Superior temporal gyrus (tissue), 1 donor: ENCODE data around the gene PLN.

Experiments
- DNase-seq: peaks from one replicate; pipeline ENCODE4 v3.0.0-alpha.2; 2016; ENCODE audit errors: extremely low spot score

The PLN gene

DNA sequence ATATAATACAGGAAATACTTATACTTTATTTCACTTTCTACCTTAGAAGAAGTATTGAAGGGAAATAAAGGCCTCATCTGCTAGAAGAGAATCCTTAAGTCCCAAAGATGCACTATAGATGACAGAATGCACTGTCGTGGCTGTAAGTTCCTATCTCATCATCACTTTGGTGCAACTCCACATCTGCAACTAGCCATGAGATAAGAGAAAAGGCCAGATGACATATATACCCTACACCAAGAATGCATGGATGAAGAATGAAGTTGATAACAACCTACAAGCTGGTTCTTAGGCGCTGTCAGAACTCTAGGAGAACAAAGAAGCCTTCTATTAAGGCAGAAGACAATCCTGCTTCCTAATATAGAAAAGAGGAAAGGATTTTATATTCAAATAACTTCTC lies 11.6 kb upstream of the PLN start:
- no peak for DNase-seq

DNA sequence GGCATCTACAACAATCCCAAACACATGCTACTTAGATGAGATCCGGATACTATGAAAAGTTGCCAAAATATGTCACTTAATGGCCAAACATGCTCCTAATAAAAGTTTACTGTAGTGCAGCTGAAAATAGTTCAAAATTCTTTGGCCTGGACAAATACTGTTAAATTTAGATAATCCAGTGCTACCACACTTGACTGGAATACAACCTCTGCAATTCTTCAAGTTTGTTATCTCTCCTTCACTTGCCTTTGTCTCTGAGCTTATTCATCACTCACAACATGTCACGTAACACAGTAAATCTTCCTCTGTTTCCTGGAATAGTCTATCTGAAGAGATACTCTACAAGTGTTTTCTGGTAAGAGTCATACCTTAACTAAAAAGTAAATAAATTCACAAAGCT lies 10.5 kb upstream of the PLN start:
- DNase-seq, result no peak

DNA sequence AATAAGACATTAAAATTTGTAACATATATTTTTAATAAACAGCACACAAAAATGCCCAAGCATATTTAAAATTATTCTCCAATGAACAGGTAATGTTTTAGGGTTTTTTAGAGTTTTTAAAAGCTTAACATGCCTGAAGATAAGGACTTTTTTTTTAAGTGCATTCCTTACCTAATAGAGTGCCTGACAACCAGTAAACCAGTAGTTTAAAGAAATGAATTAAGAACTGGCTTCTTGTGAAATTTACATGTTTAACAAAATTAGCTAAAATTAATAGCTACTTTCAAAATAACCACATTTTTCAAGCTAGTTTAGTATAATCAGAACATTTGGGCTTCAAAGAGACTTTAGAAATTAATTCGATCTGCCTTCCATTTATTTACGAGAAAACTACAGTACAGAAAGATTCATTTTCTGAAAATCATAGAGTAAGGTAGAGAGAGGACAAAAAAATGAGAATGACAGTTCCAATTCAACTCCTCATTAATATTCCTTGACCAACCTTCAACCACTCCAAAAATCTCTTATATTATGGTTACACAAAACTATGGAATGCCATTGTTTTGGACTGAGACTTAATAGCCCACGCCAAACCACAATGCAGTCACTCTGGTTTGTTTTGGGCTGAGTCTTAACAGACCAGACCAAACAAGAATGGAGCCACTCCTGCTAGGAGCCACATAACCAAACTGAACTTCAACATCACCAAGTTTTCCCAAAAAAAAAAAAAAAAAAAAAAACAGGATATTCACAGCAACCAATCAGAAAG lies 5.7 kb upstream of the PLN start:
- DNase-seq, result no peak

DNA sequence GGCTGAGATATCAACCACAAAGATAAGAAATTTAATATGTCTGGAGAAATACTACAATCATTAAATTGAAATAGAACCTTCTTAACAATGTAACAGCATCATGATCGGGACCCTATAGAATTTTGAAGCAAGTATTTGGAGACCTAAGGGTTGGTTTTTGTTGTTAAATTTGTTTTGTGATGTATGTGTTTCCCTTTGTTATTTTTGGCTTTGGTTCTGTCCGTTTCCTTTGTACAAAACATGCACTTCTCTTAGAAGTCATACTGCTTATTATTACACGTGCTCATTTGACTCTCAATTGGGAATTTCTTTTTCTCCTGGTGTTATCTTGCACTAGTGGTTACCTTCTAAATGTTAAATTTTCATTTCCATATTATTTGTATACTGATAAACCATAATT lies 4.0 kb upstream of the PLN start:
- no peak for DNase-seq

DNA sequence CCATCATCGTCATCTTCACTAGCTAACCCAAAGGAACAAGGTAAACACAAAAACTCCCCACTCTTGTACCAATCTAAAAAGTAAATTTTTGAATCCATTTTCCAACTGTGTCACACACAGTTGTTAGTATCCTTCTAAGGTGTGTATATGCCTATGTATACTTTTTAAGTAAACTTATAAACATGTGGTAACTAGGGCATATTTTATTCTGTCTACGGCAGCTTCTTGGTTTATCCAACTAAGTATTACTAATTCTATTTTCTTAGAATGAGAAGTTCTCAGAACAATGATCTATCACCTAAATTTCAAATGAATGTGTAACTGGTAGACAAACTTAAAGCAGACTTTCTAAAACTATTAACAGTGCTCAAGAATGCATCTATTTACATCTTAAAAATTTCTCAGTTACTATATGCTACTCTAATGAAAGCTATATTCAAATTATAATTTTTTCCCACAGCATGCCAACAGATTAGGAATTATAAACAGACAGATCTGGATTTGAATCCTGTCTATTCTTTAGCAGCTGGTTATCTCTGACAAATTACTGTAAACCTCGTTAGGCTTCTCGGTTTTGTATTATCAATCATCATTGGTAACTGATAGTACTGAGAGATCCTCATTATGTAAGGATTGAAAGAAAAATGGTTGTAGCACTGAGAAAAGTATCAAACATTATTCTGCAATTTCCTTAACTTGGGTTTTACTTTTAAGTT lies 1.8 kb upstream of the PLN start:
- no peak for DNase-seq

DNA sequence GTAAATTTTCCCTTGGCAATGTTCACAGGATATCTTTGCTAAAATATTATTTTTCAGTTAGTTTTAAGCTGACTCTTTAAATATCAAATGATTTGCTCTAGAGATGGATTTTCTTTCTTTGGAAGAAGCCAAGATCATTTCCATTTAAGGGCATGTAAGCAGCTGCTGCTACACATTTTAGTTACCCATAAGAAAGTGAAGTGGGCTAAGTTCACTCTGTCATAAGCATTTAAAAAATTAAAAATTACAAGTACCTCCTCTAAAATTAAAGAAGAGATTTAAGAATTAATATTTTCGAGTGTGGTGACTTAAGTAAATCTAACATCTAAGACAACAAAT lies 1.2 kb upstream of the PLN start:
- DNase-seq, result no peak

GRCh38 chr6:118548613-118549012 lies 517 bp downstream of the PLN start:
- DNase-seq, result no peak

DNA sequence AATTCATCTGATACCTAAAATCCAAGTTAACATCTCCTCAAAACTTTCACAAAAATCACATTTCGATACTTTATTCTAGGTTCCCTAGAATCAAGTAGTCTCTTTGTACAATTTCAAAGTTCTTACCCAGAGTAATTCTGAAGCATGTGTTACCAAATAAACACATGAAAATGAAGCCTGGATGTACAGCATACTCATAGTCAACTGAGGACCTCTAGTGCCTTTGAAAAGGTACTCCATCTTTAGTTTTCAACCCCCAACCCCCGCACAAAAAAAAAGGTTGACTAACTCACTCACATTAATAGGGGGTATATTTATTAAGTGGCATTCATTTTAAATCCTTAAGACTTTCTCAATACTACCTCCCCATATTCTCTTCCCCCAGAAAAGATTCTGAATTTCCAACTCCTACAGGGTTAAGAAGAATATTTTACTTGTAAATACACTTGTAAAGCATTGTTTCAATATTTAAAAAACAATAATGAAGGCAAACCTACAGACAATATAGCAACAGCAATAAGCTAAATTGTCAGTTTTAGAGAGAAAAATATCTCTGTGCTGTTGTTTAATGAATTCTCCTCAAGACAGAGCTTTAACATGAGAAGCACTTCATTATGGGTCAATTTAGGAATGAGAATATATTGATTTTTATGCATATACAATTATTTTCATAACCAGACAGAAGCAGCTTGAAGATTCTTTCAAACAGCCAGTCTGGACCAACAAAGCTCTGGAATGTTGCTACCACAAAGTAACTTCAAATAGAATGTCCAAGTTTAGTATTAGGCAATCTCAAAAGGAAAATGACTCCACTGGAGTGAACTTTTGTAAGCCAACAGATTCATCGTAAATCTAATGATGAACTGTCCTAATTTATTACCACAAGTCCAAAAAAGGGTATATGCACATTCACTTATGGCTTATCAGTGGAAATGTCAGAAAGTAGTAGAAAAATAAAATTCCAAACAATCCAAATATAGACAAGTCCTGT lies 3.3 kb downstream of the PLN start:
- peak; percentile 73 for DNase-seq

DNA sequence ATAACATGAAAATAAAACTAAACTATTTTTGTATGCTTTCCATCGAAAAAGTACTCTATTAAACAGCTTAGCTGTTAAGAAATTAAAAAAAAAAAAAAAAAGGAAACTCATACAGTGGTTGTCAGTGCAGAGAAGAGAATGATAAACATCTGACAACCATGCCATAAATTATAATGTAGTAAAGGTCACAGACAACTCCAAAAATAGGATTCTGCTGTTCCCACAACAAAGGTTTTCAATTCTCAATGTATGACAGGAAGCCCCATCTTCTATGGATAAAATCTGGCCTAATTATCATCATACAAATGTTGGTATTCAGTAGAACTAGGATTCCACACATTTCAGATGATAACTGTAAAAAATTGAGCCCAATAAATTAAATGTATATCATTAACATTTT lies 5.0 kb downstream of the PLN start:
- no peak for DNase-seq

DNA sequence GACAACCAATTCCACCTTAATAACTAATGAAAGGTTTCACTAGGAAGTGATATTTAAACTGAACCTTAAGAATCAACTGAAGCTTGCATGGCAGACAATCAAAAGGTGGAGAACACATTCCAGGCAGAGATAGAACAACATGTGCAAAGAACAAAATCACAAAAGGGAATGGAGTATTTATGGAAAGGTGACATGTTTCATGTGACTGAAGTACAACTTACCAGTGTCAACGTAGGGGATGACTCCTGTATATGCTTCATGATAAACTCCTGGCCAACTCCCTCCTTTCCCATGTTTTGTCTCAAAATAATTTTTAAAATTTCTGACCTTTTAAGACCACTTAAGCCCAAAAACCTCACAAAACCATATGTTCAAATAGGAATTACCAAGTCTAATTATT lies 6.6 kb downstream of the PLN start:
- no peak for DNase-seq

GRCh38 chr6:118558464-118559217 lies 10.5 kb downstream of the PLN start:
- no peak for DNase-seq

- no peak for DNase-seq
Measured at GRCh38 chr6:118559659-118560058, 11.6 kb downstream of the PLN start.

DNA sequence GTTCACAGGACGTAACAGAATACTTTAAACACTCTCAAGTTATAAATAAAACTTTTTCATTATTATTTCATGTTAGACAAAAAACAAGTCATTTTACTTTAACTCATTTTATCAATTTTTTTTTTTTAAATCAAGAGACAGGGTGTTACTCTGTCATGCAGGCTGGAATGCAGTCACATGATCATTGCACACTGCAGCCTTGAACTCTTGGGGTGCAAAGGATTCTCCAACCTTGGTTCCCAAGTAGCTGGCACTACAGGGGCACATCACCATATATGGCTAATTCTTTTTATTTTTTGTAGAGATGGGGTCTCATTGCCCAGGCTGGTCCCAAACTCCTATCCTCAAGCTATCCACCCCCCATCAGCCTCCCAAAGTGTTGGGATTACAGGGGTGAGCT lies 14.2 kb downstream of the PLN start:
- no peak for DNase-seq

- no peak for DNase-seq
Measured at GRCh38 chr6:118562959-118563358, 14.9 kb downstream of the PLN start.

DNA sequence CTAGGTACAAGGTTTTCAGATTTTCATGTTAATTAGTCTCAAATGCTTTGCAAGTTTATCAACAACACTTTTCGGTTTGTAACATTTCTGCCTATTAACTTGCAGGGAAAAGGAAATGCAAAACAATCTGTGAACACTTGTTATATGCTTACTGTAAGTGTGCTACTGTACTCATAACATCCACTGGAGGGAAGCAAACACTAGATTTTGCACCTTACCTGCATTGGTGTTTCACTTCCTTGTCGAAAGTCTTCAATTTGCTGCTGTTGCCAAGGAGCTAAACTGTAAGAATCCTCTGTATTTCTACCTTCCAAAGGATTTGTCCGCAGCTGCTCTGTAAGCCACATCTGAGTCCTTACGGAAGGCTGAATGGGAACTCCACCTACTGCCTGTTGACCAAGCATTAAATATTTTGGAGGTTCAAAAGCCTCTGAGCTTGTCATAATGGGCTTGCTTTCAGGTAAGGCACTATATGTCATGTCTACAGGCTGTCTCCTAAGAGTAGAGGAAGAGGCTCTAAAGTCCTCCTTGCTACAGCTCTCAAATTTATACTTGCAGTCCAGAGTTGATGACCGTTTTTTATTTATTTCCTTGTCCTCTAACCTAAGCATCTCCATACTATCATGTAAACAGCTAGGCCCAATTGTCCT lies 17.3 kb downstream of the PLN start:
- no peak for DNase-seq

DNA sequence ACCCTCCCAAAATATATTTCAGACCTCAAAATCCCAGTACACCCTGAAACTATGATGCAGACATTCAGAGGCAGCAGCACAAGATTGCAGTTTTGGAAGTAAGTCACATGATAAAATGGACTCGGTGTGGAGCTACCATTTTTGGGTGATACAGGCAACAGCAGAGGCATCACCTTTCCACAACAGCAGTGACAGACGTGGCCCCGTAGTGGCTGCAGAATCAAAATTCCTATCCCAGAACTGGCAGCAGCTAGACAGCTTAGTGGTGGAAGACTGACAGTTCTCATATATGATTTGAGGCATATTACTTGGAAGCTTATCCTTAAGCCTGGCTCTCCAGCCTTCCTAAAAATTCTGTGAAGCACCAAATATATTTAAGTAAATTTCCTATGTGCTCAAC lies 19.9 kb downstream of the PLN start:
- DNase-seq, result no peak

- DNase-seq, result no peak
Measured at GRCh38 chr6:118569498-118569897, 21.4 kb downstream of the PLN start.

- no peak for DNase-seq
Measured at GRCh38 chr6:118571121-118571520, 23.0 kb downstream of the PLN start.

DNA sequence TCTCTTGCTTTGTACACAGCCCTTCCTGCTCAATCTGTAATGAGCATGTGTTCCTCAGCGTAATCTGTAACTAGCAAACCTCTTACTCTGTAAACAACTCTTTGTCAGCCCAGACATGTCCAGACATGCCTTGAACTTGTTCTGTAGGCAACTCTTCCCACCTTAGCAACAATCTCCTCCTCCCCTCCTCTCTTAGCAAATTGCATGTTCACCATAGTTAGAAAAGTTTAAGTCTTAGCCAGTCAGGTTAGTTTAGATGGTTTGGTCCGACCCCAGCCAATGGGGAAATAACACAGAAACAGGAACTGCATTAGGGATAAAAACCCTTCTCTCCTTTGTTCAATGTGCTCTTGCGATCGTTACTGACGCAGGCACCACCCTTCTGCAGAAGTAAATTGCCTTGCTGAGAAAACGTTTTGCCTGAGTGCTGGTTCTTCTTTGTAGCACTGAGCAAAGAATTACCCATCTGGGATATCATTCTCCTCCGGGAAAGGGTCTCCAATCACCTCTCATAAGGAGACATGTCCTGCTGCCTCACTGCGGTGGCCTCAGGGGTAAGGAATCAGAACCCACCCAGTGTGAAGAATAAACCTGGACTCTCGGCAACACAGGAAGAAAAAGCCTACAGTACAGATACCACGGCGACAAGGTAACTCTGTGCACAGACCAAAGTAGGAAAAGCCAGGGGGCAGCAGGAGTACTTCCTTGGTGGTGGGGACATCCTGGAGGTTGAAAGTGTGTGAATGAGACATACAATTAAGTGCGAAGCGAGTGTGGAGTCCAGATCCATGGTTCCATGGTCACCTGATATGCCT lies 26.2 kb downstream of the PLN start:
- DNase-seq, result no peak

- no peak for DNase-seq
Measured at GRCh38 chr6:118577972-118578371, 29.9 kb downstream of the PLN start.
